ENCODE data around the gene MAP2K6. TPM values are rescaled to one million over a fixed set of nuclear protein-coding genes. Genes with fewer than 3 reads are reported as not detected.

Gene MAP2K6
- total and polyA plus RNA-seq, 2 of the 8 experiments (the other 6 are each of a cell fraction or from before 2014, with no cell fraction given) = 11.0 to 44.1 TPM

- TF ChIP-seq TAF7 (optimal IDR thresholded peaks at IDR 0.05; ENCODE audit: borderline replicate concordance, low read depth, low read length) (peak; percentile 40), YY1 (IDR thresholded peaks at IDR 0.05; ENCODE audit: low read depth, low read length) (peak; percentile 78)
Observed at GRCh38 chr17:69448431-69449102, 34.1 kb downstream of the MAP2K6 start (continued).

Measured in H1 (cell line).